K562 (cell line): ENCODE data around the gene ASB13. TPM values are rescaled to one million over a fixed set of nuclear protein-coding genes. Genes with fewer than 3 reads are reported as not detected.
A peak's percentile ranks its signal among the peaks of the same experiment; 100 is the strongest.

ENCODE experiments used
- BACH1 ChIP-seq: fragments of 200-800 bp; sonication (Bioruptor generic); IDR thresholded peaks from 2 replicates; pipeline ENCODE4 v1.6.1; 2016; ENCODE audit warnings: missing genetic modification characterization, missing compliant biosample characterization
- BRD4 ChIP-seq: fragments of 200-600 bp; sonication (generic); IDR thresholded peaks from 2 replicates; pipeline ENCODE4 v1.6.1; 2017; ENCODE audit warnings: inconsistent platforms
- CBX3 ChIP-seq, 2 experiments: IDR thresholded peaks; 1 replicate in 1 of 2; 2 replicates in 1 of 2; pipeline ENCODE4 v1.6.1; 2012; ENCODE audit warnings: inconsistent platforms in 2 of 2, low read length in 2 of 2, borderline replicate concordance in 1 of 2, control low read depth in 1 of 2
- HIVEP1 ChIP-seq: fragments of 250-450 bp; sonication (Bioruptor Pico); IDR thresholded peaks from 2 replicates; pipeline ENCODE4 v1.4.0; 2020; ENCODE audit warnings: mild to moderate bottlenecking
- IRF2 ChIP-seq: sonication (generic); formaldehyde crosslinking; IDR thresholded peaks from 2 replicates; pipeline ENCODE4 v1.8.1; 2022; ENCODE audit warnings: mild to moderate bottlenecking, missing genetic modification reagents
- LARP7 ChIP-seq: fragments of 450-650 bp; IDR thresholded peaks from 2 replicates; pipeline ENCODE4 v1.6.1; 2016
- PTTG1 ChIP-seq: fragments of 450-650 bp; IDR thresholded peaks from 2 replicates; pipeline ENCODE4 v1.6.1; 2016; ENCODE audit warnings: low read depth, mild to moderate bottlenecking, missing genetic modification characterization, missing compliant biosample characterization
- ZNF134 ChIP-seq: fragments of 250-450 bp; sonication (Bioruptor Pico); conservative IDR thresholded peaks from 2 replicates; pipeline ENCODE4 v1.4.0; 2020
- ZNF318 ChIP-seq, 2 experiments: fragments of 450-650 bp; IDR thresholded peaks; 2 replicates each; pipeline ENCODE4 v1.6.1; 2016; ENCODE audit warnings: mild to moderate bottlenecking in 2 of 2, borderline replicate concordance in 1 of 2, low read depth in 1 of 2, moderate library complexity in 1 of 2
- ZNF395 ChIP-seq: fragments of 200-800 bp; sonication (Bioruptor generic); IDR thresholded peaks from 2 replicates; pipeline ENCODE4 v1.6.1; 2017; ENCODE audit warnings: missing genetic modification characterization, missing compliant biosample characterization
- ZNF583 ChIP-seq: fragments of 250-450 bp; sonication (Bioruptor Pico); IDR thresholded peaks from 2 replicates; pipeline ENCODE4 v1.4.0; 2020
- ZNF778 ChIP-seq: fragments of 450-650 bp; formaldehyde crosslinking; IDR thresholded peaks from 2 replicates; pipeline ENCODE4 v1.4.0; 2020; ENCODE audit warnings: mild to moderate bottlenecking, moderate library complexity
- ZSCAN29 ChIP-seq: fragments of 450-650 bp; IDR thresholded peaks from 2 replicates; pipeline ENCODE4 v1.6.1; 2017
- polyA plus RNA-seq, 8 experiments: library from polyadenylated mRNA; depleted of rRNA in 4 of 8; stranded (reverse) in 5 of 8; unstranded in 3 of 8; fragments of >200 nt; fragmentation: Nextera tagmentation in 2 of 8; fragmentation: Illumina TruSeq in 1 of 8; extraction: Ambion mirVana in 2 of 8; extraction: Trizol in 1 of 8; gene quantifications; 2 replicates each; pipeline versions ENCODE4 v1.2.1 to v1.2.3, GENCODE V29; 2011 to 2014; ENCODE audit warnings: inconsistent platforms in 1 of 8, missing spikeins in 1 of 8
- total RNA-seq, 7 experiments: library from RNA; depleted of rRNA in 6 of 7; stranded (reverse); fragments of >200 nt in 6 of 7; fragmentation: Illumina TruSeq in 2 of 7; extraction: Trizol in 2 of 7; gene quantifications; 2 replicates each; pipeline versions ENCODE4 v1.2.1 to v1.2.3, GENCODE V29; 2011 to 2021; ENCODE audit warnings: low replicate concordance in 1 of 7
- TF ChIP-seq, protein P1 (sequence below): fragments of 250-450 bp; sonication (Bioruptor Pico); IDR thresholded peaks from 2 replicates; pipeline ENCODE4 v1.4.0; 2020
- TF ChIP-seq, protein P2 (sequence below): fragments of 250-450 bp; sonication (Bioruptor Pico); IDR thresholded peaks from 2 replicates; pipeline ENCODE4 v1.5.0; 2020; ENCODE audit warnings: mild to moderate bottlenecking, borderline replicate concordance

Gene ASB13
- total and polyA plus RNA-seq, 9 of the 15 experiments (the other 6 are each of a cell fraction or from before 2014, with no cell fraction given): 5.2 to 28.8 (median 16.9) TPM

- TF ChIP-seq, protein P1, sequence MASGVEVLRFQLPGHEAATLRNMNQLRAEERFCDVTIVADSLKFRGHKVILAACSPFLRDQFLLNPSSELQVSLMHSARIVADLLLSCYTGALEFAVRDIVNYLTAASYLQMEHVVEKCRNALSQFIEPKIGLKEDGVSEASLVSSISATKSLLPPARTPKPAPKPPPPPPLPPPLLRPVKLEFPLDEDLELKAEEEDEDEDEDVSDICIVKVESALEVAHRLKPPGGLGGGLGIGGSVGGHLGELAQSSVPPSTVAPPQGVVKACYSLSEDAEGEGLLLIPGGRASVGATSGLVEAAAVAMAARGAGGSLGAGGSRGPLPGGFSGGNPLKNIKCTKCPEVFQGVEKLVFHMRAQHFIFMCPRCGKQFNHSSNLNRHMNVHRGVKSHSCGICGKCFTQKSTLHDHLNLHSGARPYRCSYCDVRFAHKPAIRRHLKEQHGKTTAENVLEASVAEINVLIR (CRISPR knock-in tag): peak; percentile 51; the same call in 1 of the 2 replicates
- TF ChIP-seq ZSCAN29 (0 out of 2 replicates have a peak, but pooled peaks have one; percentile 30), BRD4 (no peak), ZNF778 (CRISPR knock-in tag) (no peak), ZNF395 (CRISPR knock-in tag) (peak; percentile 88), LARP7 (no peak), ZNF134 (peak; percentile 95), HIVEP1 (peak; percentile 80), ZNF318 (IDR thresholded peaks at IDR 0.05; ENCODE audit: borderline replicate concordance in 1 of 2, low read depth in 1 of 2) (no peak), PTTG1 (tag) (peak; percentile 51; the same call in 1 of the 2 replicates), ZNF583 (CRISPR knock-in tag) (peak; percentile 93), CBX3 (IDR thresholded peaks at IDR 0.05; ENCODE audit: borderline replicate concordance in 1 of 2, low read length in 2 of 2) (peak in 1 of 2 experiments; percentile 99; a peak in 1 of 3 replicates), BACH1 (tag) (0 out of 2 replicates have a peak, but pooled peaks have one; percentile 45), IRF2 (CRISPR knock-in tag) (0 out of 2 replicates have a peak, but pooled peaks have one; percentile 40)
- TF ChIP-seq, protein P2, sequence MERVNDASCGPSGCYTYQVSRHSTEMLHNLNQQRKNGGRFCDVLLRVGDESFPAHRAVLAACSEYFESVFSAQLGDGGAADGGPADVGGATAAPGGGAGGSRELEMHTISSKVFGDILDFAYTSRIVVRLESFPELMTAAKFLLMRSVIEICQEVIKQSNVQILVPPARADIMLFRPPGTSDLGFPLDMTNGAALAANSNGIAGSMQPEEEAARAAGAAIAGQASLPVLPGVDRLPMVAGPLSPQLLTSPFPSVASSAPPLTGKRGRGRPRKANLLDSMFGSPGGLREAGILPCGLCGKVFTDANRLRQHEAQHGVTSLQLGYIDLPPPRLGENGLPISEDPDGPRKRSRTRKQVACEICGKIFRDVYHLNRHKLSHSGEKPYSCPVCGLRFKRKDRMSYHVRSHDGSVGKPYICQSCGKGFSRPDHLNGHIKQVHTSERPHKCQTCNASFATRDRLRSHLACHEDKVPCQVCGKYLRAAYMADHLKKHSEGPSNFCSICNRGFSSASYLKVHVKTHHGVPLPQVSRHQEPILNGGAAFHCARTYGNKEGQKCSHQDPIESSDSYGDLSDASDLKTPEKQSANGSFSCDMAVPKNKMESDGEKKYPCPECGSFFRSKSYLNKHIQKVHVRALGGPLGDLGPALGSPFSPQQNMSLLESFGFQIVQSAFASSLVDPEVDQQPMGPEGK (CRISPR knock-in tag): no peak
These were observed 18.0 kb upstream of the ASB13 start, which contains the start of gene TASOR2 (continued) for GRCh38 chr10:5684318-5684970.
